ENCODE data around the gene GNB5. TPM values are rescaled to one million over a fixed set of nuclear protein-coding genes. Genes with fewer than 3 reads are reported as not detected.

GNB5 gene
- polyA plus RNA-seq, 2 donors = 5.1 to 8.7 TPM

DNA sequence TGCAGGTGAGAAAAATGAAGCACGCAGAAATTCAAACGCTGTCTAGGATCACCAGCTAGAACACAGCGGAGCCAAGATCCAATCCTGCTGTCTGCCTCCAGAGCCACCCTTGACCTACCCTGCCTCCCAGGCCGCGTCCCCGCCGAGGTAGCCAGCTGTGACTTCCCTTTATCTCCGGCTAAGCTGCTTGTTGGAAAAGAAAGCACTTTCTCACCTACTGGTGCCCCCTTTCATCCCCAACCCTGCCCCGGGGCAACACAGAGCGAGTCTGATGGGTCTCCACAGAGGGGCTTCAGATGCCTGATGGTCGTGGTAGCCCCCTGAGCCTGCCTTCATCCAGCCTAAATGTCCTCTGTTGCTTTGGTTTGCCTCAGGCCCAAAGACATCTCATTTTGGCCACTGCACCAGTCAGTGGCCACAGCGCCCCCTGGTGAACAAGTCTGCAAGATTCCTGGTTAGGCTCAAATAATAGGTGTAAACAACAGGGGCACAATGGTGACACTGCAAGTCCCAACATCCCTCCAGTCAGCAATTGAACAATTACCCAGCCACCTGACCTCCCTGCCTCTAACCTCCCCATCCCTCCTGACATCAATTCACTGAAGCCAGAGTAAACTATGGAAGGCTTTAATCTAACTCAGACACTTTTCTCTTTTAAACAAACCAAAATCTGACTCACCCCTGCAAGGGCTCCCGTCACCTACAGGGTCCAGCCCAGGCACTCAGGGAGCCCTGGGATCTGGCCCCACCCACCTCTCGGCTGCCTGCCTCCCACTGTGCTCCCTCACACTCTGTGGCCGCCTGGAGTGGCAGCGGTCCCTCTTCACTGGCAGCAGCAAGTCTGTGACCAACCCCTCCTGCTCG is 51.4 kb downstream of the GNB5 start:
- Histone ChIP-seq H3K4me1 (ENCODE audit: control insufficient read depth in 2 of 2, insufficient read depth in 2 of 2, low read length in 1 of 2) (no peaks in the 10 kb centered on the region), H3K4me3 (ENCODE audit: low read depth in 1 of 2, low read length in 2 of 2) (no peak overlapping the region), H3K9me3 (ENCODE audit: control insufficient read depth in 2 of 2, insufficient read depth in 1 of 2, low read depth in 1 of 2, low read length in 1 of 2) (no peaks in the 10 kb centered on the region), H3K27ac (ENCODE audit: low read depth in 2 of 2, low read length in 1 of 2) (no peak overlapping the region), H3K27me3 (ENCODE audit: control insufficient read depth in 1 of 2, insufficient read depth in 2 of 2, low read length in 2 of 2) (no peaks in the 10 kb centered on the region), H3K36me3 (ENCODE audit: control insufficient read depth in 2 of 2, insufficient read depth in 2 of 2, low read length in 1 of 2) (peaks cover 0 to 5% of the 10 kb centered on the region in 2 donors)
- WGBS, 2 donors = 57 to 63% methylated on average over 17 of the region's 17 CpGs

DNA sequence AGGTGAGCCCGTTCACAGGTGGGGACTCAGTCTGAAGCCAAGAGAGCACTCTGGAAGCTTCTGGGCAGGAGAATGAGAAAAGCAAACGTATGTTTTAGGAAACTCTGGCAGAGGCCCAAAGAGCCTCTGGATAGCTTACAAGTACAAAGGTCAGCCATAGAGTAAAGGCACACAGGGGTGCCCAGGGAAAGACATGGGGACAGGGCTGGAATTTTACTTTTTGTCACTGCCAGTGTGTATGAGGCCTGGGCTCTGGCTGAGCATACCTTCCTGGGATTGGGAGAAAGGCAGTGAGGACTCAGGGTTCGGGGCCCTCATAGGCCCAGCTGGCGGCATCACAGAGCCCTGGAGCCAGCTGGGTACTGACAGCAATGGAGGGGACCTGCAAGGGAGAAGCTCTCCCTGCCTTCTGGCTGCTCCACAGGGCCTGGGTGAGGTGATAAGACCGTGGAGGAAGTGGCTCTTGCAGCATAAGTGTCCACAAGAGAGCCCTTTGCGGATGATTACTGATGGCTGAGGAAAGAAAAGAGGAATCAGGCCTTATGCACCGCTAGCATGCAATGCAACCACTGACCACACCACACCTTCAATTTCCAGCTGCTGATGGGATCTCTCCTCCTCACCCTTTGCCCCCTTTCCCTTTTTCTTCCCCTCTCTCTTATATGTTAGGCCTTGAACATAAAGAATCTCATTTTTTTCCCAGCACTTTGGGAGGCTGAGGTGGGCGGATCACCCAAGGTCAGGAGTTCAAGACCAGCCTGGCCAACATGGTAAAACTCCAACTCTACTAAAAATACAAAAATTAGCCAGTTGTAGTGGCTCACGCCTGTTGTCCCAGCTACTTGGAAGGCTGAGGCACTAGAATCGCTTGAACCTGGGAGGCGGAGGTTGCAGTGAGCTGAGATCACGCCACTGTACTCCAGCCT is 53.5 kb downstream of the GNB5 start:
- no peak overlapping the region for H3K27ac ChIP-seq (ENCODE audit: low read depth in 2 of 2, low read length in 1 of 2)
- H3K4me1 ChIP-seq (ENCODE audit: control insufficient read depth in 2 of 2, insufficient read depth in 2 of 2, low read length in 1 of 2) = no peaks in the 10 kb centered on the region
- WGBS, 2 donors = 74 to 87% methylated on average over 12 of the region's 12 CpGs
- H3K9me3 ChIP-seq (ENCODE audit: control insufficient read depth in 2 of 2, insufficient read depth in 1 of 2, low read depth in 1 of 2, low read length in 1 of 2) = no peaks in the 10 kb centered on the region
- no peak overlapping the region for H3K4me3 ChIP-seq (ENCODE audit: low read depth in 1 of 2, low read length in 2 of 2)
- H3K36me3 ChIP-seq (ENCODE audit: control insufficient read depth in 2 of 2, insufficient read depth in 2 of 2, low read length in 1 of 2) = peaks cover 0 to 2% of the 10 kb centered on the region in 2 donors
- no peaks in the 10 kb centered on the region for H3K27me3 ChIP-seq (ENCODE audit: control insufficient read depth in 1 of 2, insufficient read depth in 2 of 2, low read length in 2 of 2)

DNA sequence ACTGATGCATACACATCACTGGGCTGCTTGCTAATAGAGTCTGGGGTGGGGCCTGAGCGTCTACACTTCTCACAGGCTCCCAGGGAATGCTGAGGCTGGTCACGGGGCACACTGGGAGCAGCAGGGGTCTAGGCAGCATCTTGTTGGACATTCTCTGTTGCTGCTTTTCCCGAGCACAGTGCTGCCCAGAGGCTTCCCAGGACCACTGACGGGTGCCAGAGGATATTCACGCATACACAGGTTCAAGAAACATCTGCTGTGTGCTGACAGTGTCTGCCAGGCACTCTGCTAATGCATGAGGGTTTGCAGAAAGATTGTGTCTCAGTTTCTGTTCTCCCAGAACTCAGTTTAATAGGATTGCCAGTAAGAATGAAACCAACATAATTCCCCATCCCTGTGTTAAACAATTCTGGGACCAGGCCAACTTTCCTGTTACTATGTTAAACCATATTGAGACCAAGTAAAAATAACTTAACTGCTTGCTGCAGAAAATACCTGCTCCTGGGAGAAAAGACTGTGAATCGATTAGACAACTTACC is 54.7 kb downstream of the GNB5 start:
- 63 to 69% methylated on average over 6 of the region's 6 CpGs for WGBS, 2 donors
- Histone ChIP-seq H3K27ac (ENCODE audit: low read depth in 2 of 2, low read length in 1 of 2) (no peak overlapping the region), H3K27me3 (ENCODE audit: control insufficient read depth in 1 of 2, insufficient read depth in 2 of 2, low read length in 2 of 2) (no peaks in the 10 kb centered on the region), H3K36me3 (ENCODE audit: control insufficient read depth in 2 of 2, insufficient read depth in 2 of 2, low read length in 1 of 2) (peaks cover 0 to 5% of the 10 kb centered on the region in 2 donors), H3K4me1 (ENCODE audit: control insufficient read depth in 2 of 2, insufficient read depth in 2 of 2, low read length in 1 of 2) (no peaks in the 10 kb centered on the region), H3K4me3 (ENCODE audit: low read depth in 1 of 2, low read length in 2 of 2) (no peak overlapping the region), H3K9me3 (ENCODE audit: control insufficient read depth in 2 of 2, insufficient read depth in 1 of 2, low read depth in 1 of 2, low read length in 1 of 2) (no peaks in the 10 kb centered on the region)

DNA sequence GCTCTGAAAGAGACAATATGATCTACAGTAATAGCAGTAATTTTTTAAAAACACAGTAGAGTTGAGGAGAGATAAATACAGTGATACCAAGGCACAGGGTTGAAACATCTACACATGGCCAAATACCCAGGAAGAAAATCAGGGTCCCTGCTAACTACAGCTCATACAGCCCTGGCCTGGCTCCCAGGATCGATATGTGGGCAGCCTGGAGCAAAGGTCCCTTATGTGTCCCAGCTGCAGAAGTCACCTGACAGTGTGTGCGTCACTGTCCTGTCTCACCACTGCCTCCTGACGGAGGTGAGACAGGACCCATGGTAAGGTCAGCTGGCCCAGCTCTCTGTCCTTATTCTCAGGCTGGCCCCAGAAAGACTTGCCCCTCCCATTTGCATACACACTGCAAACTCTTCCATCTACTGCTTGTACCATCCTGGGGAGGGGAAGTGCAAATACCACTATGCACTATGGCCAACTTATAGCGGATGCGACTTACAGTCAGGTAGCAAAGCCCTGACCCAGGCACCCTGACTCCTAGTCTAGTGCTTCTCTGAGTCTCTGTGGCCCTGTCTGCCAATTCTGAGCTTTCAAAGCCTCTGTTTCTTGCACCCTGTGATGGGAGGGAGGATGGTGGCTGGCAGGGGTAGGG is 56.6 kb downstream of the GNB5 start:
- H3K27me3 ChIP-seq (ENCODE audit: control insufficient read depth in 1 of 2, insufficient read depth in 2 of 2, low read length in 2 of 2) = no peaks in the 10 kb centered on the region
- 74 to 92% methylated on average over 5 of the region's 5 CpGs for WGBS, 2 donors
- no peak overlapping the region for H3K27ac ChIP-seq (ENCODE audit: low read depth in 2 of 2, low read length in 1 of 2)
- no peaks in the 10 kb centered on the region for H3K4me1 ChIP-seq (ENCODE audit: control insufficient read depth in 2 of 2, insufficient read depth in 2 of 2, low read length in 1 of 2)
- H3K4me3 ChIP-seq (ENCODE audit: low read depth in 1 of 2, low read length in 2 of 2) = no peak overlapping the region
- H3K36me3 ChIP-seq (ENCODE audit: control insufficient read depth in 2 of 2, insufficient read depth in 2 of 2, low read length in 1 of 2) = peaks cover 0 to 3% of the 10 kb centered on the region in 2 donors
- no peaks in the 10 kb centered on the region for H3K9me3 ChIP-seq (ENCODE audit: control insufficient read depth in 2 of 2, insufficient read depth in 1 of 2, low read depth in 1 of 2, low read length in 1 of 2)

DNA sequence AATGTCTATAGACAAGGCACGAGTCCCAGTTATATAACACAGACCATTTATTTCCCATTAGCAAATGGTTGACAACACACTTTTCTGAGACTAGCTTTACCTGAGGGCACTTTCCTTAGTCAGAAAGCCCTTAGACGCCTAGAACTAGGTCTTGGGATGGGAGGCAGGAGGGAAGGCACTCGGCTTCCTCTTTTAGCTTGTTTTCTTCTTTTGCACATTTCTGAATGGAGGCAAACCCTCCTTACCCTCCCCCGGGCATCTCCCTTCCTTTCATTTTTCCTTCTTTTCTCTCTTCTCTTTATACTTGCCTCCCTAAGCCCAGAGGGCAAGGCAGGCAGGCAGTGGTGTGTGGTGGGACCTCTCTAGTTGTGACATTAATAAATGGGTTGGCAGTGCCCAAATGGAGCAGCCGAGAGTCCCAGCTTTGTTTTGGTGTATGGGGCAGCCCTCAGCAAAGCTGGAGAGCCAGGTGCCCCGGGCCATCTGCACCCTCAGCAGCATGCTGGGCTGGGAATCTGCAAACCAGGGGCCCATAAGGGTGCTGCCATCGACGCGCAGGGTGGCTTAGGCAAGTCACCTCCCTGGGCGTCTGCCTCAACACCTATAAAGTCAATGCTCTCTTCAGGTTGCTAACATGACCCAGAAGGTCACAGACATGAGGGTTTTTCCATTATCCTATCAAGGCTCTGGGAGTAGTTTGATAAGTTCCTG is 57.5 kb downstream of the GNB5 start:
- peaks cover 0 to 3% of the 10 kb centered on the region in 2 donors for H3K36me3 ChIP-seq (ENCODE audit: control insufficient read depth in 2 of 2, insufficient read depth in 2 of 2, low read length in 1 of 2)
- no peaks in the 10 kb centered on the region for H3K27me3 ChIP-seq (ENCODE audit: control insufficient read depth in 1 of 2, insufficient read depth in 2 of 2, low read length in 2 of 2)
- 90 to 93% methylated on average over 10 of the region's 10 CpGs for WGBS, 2 donors
- no peak overlapping the region for H3K27ac ChIP-seq (ENCODE audit: low read depth in 2 of 2, low read length in 1 of 2)
- H3K4me3 ChIP-seq (ENCODE audit: low read depth in 1 of 2, low read length in 2 of 2) = no peak overlapping the region
- H3K4me1 ChIP-seq (ENCODE audit: control insufficient read depth in 2 of 2, insufficient read depth in 2 of 2, low read length in 1 of 2) = no peaks in the 10 kb centered on the region
- no peaks in the 10 kb centered on the region for H3K9me3 ChIP-seq (ENCODE audit: control insufficient read depth in 2 of 2, insufficient read depth in 1 of 2, low read depth in 1 of 2, low read length in 1 of 2)

DNA sequence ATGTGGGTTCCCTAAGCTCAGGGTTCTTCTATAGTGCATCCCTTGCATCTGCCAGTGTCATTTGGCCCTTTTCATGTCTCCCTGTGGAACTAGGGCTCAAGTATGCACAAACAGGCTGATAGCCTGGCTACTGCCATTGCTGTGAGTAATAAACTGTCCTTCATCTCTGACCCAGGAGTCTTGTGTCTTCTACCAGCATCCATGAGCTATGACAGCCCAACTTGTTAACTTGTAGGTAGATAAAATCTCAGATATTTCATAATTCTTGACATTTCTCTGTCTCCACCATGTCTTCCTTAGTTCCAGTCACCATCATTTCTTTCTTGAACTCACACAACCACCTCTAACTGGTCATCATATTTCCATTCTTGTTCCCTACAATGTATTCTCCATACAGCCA is 59.1 kb downstream of the GNB5 start:
- Histone ChIP-seq H3K4me3 (ENCODE audit: low read depth in 1 of 2, low read length in 2 of 2) (no peak overlapping the region), H3K27me3 (ENCODE audit: control insufficient read depth in 1 of 2, insufficient read depth in 2 of 2, low read length in 2 of 2) (no peaks in the 10 kb centered on the region), H3K27ac (ENCODE audit: low read depth in 2 of 2, low read length in 1 of 2) (no peak overlapping the region), H3K36me3 (ENCODE audit: control insufficient read depth in 2 of 2, insufficient read depth in 2 of 2, low read length in 1 of 2) (peaks cover 3% of the 10 kb centered on the region in 2 donors), H3K4me1 (ENCODE audit: control insufficient read depth in 2 of 2, insufficient read depth in 2 of 2, low read length in 1 of 2) (no peaks in the 10 kb centered on the region), H3K9me3 (ENCODE audit: control insufficient read depth in 2 of 2, insufficient read depth in 1 of 2, low read depth in 1 of 2, low read length in 1 of 2) (no peaks in the 10 kb centered on the region)

DNA sequence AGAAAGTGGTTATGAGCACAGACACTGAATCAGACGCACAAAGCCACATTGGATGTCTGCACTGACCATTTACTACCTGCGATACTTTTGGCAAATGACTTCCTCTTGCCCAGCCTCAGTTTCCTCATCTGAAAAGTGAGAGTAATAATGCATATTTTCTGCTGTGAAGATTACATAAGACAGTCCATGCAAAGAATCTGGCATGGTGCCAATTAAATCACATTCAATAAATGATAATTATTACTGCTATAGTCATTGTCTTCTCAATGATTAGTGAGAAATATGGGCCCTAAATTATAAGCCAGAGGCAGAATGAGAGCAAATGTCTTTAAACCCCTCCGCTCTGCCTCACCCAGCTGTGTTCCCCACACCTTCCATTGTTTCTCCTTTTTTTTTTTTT is 62.6 kb downstream of the GNB5 start:
- Histone ChIP-seq H3K36me3 (ENCODE audit: control insufficient read depth in 2 of 2, insufficient read depth in 2 of 2, low read length in 1 of 2) (peaks cover 3% of the 10 kb centered on the region in 2 donors), H3K9me3 (ENCODE audit: control insufficient read depth in 2 of 2, insufficient read depth in 1 of 2, low read depth in 1 of 2, low read length in 1 of 2) (no peaks in the 10 kb centered on the region), H3K4me1 (ENCODE audit: control insufficient read depth in 2 of 2, insufficient read depth in 2 of 2, low read length in 1 of 2) (peaks cover 0 to 2% of the 10 kb centered on the region in 2 donors), H3K4me3 (ENCODE audit: low read depth in 1 of 2, low read length in 2 of 2) (no peak overlapping the region), H3K27me3 (ENCODE audit: control insufficient read depth in 1 of 2, insufficient read depth in 2 of 2, low read length in 2 of 2) (no peaks in the 10 kb centered on the region), H3K27ac (ENCODE audit: low read depth in 2 of 2, low read length in 1 of 2) (no peak overlapping the region)
- WGBS, 2 donors = 98 to 99% methylated on average over 3 of the region's 3 CpGs

DNA sequence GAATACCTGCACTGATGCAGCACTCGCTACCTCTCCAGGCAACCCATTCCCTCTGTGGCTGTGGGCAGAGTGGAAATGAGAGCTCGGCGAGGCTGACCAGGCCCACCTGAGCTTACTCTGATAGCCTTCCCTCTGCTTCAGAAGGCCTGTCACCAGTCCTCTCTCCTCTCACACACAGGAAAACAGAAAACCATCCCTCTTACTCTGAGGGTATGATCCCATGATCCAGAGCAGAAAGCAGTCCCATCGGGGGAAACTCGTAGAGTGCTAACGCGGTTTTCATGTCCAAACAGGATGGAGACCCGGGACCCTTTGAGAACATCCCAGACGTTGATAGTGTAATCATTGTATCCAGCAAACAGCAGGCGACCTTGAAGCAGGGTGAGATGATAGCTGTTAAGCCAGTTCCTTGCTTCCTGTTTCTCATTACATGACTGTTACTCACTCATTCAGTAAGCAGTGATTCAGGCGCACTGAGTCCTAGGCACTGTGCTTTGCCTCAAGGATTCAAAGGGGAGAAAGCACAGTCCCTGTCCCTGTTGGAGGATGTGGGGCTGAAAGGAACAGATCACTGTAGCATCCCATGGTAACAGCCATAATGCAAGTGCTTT is 66.8 kb downstream of the GNB5 start:
- Histone ChIP-seq H3K27me3 (ENCODE audit: control insufficient read depth in 1 of 2, insufficient read depth in 2 of 2, low read length in 2 of 2) (no peaks in the 10 kb centered on the region), H3K4me3 (ENCODE audit: low read depth in 1 of 2, low read length in 2 of 2) (no peak overlapping the region), H3K4me1 (ENCODE audit: control insufficient read depth in 2 of 2, insufficient read depth in 2 of 2, low read length in 1 of 2) (peaks cover 0 to 2% of the 10 kb centered on the region in 2 donors), H3K27ac (ENCODE audit: low read depth in 2 of 2, low read length in 1 of 2) (peak overlapping the region; percentile 50 to 57), H3K9me3 (ENCODE audit: control insufficient read depth in 2 of 2, insufficient read depth in 1 of 2, low read depth in 1 of 2, low read length in 1 of 2) (no peaks in the 10 kb centered on the region), H3K36me3 (ENCODE audit: control insufficient read depth in 2 of 2, insufficient read depth in 2 of 2, low read length in 1 of 2) (peaks cover 0 to 3% of the 10 kb centered on the region in 2 donors)
- 77 to 80% methylated on average over 11 of the region's 11 CpGs for WGBS, 2 donors
